Stimulated activated CD4-positive, alpha-beta T cell treated with anti-CD3 and anti-CD28 coated beads, Interleukin-12 subunit alpha, Interleukin-12 subunit beta, amount 100 ng/mL, for 4 hours (primary cell): ENCODE data around the gene RMRP.
"Not testable (repeated sequence)": the region's sequence is repeated elsewhere in the genome, so short reads cannot be mapped to it uniquely, and the experiment has no call there.

ENCODE experiments used
- DNase-seq: peaks from one replicate; pipeline ENCODE4 v3.0.0-alpha.2; 2020

The RMRP gene

DNA sequence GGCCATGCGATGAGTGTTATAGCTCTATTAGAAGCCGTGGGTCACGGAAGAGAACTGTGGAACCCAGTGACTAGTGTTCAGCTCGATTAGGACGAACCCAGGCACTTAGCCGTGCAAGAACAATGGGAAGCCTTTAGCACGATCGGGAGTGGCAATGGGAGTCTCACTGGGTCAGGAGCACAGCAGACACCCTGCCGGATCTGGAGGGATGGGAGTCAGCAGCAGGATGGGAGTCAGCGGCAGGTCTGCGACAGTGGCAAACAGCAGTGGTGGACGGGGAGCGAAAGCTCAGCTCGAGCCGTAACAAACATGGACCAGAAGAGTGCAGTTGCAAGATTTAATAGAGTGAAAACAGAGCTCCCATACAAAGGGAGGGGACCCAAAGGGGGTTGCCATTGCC lies 17.4 kb downstream of the RMRP start:
- not testable (repeated sequence) for DNase-seq

DNA sequence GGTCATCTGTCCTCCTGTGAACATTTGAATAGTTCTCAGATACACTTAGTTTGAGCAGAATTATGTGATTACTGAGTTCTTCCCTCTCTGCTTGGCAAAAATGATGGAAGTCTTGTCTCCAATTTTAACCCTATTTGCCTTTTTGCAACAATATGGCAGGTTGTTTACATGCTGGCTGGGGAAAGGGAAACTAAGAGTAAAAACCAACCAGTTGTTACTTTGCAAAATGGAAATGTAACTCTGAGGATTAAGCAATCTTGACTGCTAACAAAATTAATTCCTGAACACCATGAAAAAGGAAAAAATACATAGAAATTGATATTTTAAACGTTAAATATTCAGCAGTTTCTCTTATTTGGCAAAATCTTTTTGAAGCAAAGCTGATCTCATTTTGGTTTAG lies 18.2 kb downstream of the RMRP start:
- no peak for DNase-seq

DNA sequence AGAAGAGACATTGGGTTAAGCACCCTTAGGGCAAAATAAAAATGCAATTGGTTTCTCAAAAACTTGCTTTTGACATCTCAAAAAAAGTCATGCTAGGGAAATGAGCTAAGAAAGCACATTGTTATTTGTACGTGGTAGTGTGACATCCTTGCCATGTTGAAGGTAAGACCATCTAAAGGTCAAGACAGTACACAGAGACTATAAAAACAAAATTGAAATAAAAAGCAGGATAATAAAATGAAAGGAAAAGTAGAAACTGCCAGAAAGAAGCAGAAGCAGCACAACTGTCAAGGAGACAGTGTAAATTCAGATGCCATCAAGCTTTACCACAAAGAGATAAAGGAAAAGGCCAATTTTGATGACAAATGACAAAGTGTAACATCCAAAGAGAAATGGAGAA lies 18.6 kb downstream of the RMRP start:
- not testable (repeated sequence) for DNase-seq

DNA sequence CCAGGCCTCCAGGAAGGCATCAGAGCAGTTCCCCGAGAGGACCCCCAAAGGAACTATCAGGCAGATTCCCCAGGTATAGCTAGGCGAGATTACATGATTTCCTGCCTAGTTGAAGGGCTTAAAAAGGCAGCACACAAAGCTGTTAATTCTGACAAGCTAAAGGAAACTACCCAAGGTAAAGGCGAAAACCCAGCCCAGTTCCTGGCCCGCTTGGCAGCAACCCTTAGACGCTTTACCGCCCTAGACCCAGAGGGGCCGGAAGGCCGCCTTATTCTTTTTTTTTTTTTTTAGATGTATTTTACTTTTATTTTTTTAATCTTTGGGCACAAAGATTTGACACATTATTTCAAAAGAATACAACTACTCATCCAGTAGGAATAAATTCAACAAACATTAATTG lies 19.1 kb downstream of the RMRP start:
- not testable (repeated sequence) for DNase-seq

DNA sequence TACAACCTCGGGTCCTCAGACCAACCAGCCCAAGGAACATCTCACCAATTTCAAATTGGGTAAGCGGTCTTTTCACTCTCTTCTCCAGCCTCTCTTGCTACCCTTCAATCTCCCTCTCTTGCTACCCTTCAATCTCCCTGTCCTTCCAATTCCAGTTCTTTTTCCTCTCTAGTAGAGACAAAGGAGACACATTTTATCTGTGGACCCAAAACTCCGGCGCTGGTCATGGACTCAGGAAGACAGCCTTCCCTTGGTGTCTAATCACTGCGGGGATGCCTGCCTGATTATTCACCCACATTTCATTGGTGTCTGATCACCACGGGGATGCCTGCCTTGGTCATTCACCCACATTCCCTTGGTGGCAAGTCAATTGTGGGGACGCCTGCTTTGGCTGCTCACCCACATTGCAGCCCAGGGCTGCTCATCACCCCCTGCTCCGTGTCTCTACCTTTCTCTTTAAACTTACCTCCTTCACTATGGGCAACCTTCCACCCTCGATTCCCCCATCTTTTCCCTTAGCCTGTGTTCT lies 20.3 kb downstream of the RMRP start:
- not testable (repeated sequence) for DNase-seq

DNA sequence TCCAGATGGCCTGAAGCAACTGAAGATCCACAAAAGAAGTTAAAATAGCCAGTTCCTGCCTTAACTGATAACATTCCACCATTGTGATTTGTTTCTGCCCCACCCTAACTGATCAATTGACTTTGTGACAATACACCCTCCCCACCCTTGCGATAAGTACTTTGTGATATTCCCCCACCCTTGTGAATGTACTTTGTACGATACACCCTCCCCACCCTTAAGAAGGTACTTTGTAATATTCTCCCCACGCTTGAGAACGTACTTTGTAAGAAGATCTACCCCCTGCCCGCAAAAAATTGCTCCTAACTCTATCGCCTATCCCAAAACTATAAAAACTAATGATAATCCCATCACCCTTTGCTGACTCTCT lies 21.0 kb downstream of the RMRP start:
- DNase-seq = not testable (repeated sequence)

DNA sequence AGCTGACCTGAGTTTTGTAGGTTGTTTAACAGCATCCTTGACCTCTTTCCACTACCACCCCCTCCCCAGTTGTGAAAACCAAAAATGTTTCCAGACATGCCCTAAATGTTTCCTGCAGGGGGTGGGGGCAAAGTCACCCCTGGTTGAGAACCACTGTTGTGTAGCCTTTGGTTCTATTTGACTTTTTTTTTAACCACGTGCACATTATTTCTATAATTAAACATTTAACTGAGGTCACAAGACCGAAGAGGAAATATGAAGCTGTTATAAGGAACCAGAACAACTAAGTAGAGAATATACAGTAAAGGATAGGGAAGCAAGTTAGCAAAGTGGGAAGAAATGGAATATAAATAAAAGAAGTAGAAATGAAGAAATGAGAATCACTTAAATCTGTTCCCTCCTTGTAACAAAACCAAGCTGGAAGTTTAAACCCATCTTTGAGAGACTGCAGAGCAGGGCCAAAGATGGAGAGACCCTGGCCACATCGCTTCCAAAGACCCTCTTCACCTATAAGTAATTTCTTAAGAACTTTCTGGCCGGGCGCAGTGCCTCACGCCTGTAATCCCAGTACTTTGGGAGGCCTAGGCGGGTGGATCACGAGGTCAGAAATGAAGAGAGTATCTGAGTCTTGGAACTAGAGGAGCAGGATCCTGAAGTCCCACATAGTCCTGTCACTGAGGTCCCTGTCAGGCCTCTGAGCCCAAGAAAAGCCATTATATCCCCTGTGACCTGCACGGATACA lies 21.5 kb downstream of the RMRP start:
- no peak for DNase-seq

DNA sequence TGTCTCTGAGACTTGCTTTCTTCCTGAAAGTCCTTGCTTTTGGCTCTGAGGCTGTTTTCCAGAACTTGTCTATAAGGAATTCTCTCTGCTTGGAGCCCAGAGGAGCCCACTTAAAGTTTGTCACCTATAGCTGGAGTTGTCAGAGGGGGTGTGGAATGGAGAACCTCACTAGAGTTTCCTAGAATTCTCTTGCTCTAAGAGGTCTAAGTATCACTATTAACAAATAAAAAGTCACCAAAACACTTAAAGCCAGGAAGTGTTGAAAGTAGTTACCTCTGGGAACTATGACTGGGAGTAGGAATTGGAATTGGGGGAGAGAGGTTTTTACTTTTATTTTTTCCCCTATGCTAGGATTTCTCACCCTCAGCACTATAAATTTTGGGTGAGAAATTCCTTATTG lies 22.1 kb downstream of the RMRP start:
- DNase-seq = no peak

DNA sequence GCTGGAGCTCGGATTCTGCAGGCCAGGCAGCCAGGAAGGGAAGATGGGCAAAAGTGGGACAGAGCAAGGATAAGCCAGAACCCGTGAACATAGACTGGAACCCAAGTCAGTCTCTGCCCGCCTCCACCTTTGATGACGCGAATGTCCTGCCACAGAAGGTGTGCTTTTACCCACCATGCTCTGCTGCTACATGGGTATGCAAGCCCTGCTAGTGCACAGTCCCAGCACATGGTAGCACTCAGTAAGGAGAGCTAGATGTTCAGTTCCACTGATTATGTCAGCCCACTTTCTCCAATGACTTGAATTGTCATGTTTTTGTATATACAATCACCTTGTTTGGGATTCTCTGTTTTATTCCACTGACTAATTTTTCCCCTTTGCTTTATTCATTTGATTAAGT lies 28.2 kb downstream of the RMRP start:
- DNase-seq = no peak

DNA sequence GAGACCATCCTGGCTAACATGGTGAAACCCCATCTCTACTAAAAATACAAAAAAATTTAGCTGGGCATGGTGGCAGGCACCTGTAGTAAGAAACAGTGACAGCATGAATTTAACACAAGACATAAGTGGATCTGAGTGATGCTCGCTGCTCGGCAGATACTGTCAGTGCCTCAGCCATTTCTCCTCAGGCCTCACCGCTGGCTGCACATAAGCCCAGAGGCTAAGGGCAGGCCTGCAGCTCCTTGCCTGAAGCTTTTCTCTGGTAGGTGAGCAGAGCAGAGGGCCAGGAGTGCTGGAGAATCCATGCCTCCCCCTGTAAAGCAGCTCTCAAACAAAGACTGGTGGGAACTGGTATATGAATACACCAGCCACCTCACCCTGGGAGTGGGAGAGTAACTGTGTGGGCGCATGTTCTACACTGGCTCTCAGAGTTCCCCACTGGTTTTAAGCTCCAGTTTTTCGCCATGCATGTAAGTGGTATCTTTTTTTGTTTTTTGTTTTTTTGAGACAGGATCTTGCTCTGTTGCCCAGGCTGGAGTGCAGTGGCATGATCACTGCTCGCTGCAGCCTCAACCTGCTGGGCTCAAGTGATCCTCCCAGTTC lies 29.3 kb downstream of the RMRP start:
- no peak for DNase-seq

DNA sequence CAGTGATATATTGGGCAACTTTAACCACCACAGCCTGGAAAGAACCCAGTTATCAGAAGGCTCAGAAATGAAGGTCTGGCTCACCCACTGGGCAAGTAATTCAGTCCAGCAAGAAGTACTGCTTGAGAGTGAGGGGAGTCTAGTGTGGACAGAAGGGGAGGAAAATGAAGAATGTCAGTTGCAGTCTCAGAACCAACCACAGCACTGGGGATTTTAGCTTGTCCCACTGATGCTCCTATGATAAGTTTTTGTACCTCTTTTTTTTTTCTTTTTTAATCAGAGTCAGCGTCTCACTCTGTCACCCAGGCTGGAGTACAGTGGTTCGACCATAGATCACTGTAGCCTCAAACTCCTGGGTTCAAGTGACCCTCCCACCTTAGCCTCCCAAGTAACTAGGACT lies 30.2 kb downstream of the RMRP start:
- no peak for DNase-seq

DNA sequence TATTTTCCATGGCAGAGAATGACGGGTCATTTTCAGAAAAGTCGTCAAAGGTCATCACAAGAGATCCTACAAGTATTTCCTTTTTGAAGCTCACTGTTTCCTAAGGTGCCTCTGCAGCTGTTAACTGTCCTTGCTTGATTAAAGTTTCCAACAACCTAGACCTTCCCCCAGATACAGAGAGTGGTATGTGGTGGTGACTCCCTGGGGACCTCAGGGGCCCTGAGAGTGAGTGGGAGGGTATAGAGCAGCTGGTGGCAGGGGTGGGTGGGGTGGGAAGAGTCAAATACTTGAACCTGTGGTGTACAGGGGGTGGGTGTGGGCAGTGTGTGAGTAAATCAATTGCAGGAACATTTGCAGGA lies 38.0 kb downstream of the RMRP start:
- no peak for DNase-seq

DNA sequence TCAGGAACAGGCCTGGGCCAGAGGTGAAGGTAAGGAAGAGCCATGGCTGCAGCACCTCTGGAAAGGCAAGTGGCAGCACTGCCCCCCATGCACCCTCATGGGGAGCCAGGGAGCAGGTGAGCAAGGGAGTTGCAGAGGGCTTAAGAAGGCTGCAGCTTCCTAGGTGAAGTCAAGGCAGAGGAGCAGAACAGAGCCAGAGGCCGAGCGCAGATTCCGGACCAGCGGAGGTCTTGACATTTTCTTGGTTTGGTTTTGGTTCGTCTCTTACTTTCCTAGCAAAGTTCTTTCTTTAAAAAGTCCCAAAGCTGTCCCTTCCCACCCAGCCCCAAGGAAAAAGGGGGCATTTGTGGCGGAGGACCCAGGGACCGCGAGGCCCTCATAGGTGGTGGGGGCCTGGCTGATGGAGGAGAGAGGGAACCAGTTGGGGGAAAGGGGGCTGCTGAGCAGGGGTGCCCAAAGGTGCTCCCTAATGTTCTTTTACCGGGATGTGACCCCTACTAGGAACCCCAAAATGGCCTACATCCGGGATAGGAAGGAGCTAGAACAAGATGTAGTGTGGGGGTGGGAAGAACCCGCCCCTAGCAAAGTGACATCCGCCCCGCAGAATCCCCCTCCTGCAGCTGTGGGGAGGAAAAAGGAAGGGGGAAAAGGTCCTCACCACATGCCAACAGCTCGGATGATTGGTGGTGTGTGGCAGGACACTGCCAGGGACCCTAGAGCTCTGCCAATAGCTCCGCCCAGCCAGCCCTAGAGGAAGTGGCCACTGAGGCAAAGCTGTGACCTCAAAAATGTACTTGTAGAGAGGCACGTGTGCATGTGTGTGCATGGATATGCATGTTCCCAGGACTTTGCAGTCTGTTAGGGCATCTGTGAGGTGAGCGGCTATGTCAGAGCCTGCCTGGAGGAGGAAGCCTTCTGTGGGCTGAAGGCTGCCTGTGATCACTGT lies 38.7 kb downstream of the RMRP start:
- DNase-seq = no peak

DNA sequence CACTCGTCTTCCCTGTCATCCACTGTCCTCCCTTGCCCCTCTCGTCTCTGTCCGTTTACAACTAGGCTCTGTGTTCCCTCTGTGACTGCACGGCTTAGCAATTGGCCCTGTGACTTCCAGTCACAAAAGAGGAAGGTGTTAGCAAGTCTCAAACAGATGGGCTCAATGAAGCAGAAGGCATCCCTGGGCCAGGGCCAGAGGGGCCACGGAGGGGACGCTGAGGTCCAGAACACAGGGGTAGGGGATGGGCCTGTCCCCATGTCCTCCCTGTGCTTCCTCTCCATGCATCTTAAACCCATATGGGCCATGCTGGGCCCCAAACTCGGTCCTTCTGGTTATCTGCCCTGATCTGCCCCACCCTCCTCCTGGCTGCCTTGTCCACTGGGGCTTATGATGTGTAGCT lies 39.5 kb downstream of the RMRP start, which contains the start of gene CD72:
Gene CD72, minus strand, starts transcription at position 89 of the 403 bp plus-strand sequence. CDS start 110 bp downstream, outside the sequence.
- DNase-seq = no peak

DNA sequence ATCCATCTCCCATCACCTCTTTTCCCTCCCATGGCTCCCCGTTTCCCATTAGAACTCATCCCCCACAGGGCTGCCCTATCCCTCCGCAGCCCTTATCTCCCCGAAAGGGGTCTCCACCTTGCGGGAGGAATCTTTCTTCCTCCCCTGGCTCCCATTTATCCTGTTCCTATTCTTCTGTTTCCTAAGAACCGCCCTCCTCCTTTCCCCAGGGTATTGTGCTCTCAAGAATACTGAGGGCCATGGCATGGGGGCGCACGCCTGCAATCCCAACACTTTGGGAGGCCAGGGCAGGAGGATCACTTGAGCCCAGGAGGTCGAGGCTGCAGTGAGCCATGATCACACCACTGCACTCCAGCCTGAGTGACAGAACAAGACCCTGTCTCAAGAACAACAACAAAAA lies 40.3 kb downstream of the RMRP start:
- no peak for DNase-seq

DNA sequence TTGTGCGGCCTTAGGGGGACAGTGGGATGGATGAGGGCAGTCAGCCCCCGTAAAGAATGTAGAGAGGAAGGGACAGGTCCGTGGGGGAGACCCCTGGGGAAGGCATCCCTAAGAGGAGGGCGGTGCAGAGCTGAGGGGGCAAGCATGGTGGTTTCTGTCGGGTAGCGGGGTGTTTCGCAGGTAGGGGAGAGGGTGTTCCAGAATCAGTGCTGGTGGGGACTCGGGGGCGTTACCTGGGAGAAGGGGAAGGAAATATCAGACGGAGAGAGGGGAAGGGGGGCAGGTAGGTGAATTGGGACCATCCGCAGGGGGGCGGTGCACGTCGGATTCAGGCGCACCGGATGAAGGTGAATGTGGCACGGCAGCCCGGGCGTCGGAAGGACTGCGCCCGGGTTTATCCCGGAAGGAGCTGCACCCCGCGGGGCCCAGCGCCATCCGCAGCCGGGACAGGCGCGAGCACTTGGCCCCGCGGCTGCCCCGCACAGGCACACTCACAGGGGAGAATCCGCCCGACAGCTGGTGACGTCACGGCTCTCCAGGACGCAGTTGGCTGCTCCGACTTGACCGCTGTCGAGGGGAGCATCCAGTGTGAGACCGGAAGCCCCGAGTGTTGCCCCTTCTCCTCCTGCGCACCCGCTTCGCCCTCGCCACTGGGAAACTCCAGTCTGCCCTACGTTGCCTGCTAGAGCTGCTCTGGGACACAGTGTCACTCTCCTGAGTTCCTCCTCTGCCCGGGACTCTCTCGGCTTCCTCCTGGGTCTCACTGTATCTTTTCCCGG lies 40.9 kb downstream of the RMRP start:
- DNase-seq = peak; percentile 55

DNA sequence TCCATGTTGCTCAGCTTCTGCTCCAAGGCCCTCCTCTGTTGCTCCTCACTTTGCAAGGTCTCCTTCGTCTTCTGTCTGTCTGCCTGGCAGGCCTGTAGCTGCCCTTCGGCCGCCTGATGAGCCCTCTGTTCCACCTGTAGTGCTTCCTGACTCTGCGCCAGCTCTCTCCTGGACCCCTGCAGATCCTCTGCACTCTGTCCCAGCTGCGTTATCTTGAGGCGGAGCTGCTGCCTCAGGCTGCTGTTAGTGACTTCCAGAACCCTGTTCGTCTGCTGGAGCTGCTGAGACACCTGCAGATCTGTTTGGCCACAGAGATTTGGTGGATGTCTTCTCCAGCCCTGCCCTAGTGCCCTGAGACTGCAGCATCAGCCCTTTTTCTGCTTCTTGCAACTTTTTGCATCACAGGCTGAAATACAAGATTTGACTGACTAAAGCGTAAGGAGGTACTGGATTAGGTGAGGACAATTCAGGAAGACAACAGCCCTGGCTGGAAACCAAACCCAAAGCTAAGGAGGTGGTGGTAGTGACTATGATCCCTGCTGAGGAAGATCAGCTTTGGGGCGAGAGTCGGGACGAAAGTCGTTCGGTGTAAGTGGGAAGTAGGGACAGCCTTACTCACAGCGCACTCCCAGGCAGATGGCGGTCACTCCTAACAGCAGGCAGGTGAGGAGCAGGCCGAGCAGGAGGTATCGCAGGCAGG lies 41.7 kb downstream of the RMRP start:
- DNase-seq = no peak

DNA sequence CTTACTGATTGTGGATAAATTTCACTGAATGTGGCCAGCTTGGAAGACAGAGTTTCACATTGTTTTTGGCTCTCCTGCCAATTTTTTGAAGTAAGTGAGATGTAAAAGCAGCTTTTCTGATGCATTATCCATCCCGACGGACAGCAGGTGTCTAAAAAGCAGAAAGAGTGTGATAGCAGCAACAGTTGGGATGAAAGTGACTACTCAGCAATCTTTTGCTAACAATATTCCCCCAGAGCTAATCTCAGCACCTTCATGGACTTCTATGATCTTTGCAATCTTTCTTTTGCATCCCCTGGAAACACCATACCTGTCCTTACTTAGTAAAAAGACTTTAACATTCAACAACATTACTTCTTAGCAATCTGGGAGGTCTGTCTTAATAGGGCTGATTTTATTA lies 45.0 kb downstream of the RMRP start:
- no peak for DNase-seq

DNA sequence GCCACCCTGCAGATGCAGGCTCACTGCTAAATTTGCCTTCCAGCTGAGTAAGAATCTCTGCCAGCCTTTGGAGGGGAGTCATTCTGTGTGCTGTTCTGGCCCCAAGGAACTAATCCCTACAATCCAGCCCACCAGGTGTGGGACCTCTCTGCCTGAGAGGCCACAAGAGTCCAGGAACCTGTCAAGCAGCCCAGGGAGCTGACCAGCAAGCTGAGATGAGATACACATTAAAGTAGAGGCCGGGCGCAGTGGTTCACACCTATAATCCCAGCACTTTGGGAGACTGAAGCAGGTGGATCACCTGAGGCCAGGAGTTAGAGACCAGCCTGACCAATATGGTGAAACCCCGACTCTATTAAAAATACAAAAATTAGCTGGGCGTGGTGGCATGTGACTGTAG lies 45.8 kb downstream of the RMRP start:
- DNase-seq = not testable (repeated sequence)

DNA sequence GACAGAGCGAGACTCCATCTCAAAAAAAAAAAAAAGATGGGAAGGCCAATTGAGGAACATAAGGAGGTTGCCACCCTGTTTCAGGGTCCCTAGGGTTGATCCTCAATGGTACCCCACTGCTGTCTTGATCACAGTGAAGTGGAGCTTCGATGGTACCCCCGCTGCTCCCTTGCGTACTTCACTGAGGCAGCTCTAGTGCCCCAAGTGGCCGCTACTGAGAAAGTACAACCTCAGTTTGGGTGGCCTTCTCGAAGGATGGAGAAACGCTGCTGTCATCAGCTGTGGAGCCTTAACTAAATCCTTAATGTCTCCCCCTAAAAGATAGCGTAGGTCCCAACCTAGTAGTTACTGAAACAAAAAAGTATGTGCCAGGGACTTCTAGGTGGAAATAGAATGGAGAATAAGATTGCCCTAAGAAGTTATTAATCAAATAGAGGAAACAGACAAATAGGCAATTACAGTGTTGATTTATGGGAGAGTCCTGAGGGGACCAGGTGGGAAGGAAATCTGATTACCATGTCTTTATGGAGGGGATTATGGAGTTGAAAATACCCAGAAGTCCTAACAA lies 46.5 kb downstream of the RMRP start:
- DNase-seq = peak; percentile 50

DNA sequence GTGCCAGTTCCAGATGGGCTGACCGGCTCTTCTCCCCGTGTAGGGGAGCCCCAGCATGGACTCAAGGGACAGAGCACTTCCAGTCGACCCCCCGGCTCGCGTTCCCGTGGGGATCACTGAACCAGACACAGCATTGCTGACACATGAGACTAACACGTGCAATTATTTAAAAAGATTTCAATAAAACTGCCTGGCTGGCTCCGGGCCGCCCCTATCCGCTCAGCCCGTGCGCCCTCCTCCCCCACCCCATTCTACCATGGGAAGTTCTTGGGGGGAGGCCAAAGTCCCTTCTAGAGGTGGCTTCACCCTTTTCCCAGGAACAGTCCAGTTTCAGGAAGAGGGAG lies 48.0 kb downstream of the RMRP start:
- DNase-seq = no peak
